GM18505 (cell line): ENCODE results near the gene TMEM221.

ENCODE experiments used
- ATAC-seq: cut with Tn5 transposase; IDR thresholded peaks from one replicate; pipeline ENCODE4 v1.9.1; 2021; ENCODE audit not compliant: unreplicated experiment
- POLR2A ChIP-seq: IDR thresholded peaks from 4 replicates; pipeline ENCODE4 v1.6.1; 2011; ENCODE audit warnings: borderline replicate concordance; ENCODE audit not compliant: insufficient read depth, insufficient read length; ENCODE audit errors: extremely low read depth

The TMEM221 gene

GRCh38 chr19:17441241-17442021 is 7.0 kb downstream of the TMEM221 start:
- TF ChIP-seq POLR2A, result no peak
- no peak for ATAC-seq

DNA sequence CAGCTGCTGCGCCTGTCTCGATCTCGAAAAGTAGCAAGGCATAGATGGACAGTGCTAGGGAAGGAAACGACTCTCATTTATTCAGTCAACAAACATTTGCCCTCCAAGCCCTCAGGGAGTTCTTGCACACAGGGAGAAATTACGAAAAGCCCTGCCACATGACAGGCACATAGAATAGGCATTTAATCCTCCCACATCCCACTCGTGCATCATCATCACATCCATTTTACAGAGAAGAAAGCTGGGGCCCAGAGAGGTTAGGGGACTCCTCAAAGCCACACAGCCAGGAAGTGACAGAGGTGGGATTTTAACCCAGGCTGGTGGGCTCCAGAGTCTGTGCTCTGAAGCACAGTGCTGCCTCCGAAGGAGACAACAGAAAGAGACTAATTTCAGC is 11.6 kb downstream of the TMEM221 start:
- no peak for TF ChIP-seq POLR2A
- ATAC-seq, result no peak

DNA sequence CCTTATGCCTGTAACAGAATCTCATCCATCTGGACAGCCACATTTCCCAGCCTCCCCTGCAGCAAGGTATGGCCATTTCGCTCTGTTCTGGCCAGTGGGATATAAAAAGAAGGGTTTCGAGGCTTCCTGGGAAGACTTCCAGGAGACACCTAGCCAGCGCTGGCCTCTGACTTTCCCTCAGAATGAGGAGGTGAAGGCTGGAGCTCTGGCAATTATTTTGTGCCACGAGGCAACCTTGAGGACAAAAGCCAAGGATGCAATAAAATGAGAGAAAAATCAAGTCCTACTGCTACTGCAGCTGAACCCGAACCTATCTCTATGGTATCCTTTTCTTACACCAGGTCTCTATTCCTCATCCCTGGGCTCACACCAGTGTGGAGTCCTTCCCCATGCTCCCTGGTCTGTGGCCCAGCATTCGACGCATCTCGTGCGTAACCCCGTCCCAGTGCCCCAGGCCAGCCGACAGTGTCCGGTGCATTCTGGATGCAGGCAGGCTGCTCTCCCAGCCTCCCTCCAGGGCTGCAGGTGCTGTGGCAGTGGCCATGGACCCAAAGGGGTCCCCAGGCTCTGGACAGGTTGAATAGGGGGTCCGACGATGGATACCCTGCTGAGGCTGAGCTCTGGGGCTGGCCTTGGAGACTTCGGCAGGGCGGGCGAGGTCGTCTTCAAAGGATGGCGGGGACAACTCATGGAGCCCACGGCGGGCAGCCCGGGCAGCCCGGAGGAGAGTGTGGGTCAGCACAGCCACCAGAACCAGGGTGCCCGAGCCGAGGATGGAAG is 12.2 kb downstream of the TMEM221 start:
- no peak for TF ChIP-seq POLR2A
- no peak for ATAC-seq

- ATAC-seq, result no peak
- TF ChIP-seq POLR2A, result no peak
Measured at GRCh38 chr19:17435218-17435617, 13.2 kb downstream of the TMEM221 start.

DNA sequence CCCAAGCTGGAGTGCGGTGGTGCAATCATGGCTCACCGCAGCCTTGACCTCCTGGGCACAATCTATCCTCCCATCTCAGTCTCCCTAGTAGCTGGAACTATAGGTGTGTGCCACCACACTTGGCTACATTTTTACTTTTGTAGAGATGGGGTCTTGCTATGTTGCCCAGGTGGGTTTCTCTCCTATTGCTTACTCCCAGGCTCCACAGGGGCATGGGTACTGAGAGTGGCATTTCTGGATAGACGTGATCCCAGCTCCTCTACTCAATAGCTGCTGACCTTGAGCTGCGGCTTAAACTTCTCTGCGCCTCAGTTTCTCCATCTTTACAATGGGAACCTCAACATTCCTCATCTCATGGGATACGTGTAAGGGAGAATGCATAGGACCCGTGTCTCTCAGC is 17.1 kb downstream of the TMEM221 start:
- ATAC-seq, result no peak

GRCh38 chr19:17429641-17430113 is 18.8 kb downstream of the TMEM221 start:
- TF ChIP-seq POLR2A, result no peak
- ATAC-seq, result no peak

More for the DNA sequence above, 17.1 kb downstream of the TMEM221 start:
- TF ChIP-seq POLR2A, result no peak

- no peak for TF ChIP-seq POLR2A
- ATAC-seq, result no peak
Measured at GRCh38 chr19:17424743-17425365, 23.6 kb downstream of the TMEM221 start.

GRCh38 chr19:17423429-17424208 is 24.8 kb downstream of the TMEM221 start:
- TF ChIP-seq POLR2A, result no peak
- no peak for ATAC-seq

- no peak for TF ChIP-seq POLR2A
- no peak for ATAC-seq
Measured at GRCh38 chr19:17421942-17422341, 26.5 kb downstream of the TMEM221 start.

- peak; percentile 20 for ATAC-seq
- no peak for TF ChIP-seq POLR2A
Measured at GRCh38 chr19:17420475-17420924, 28.0 kb downstream of the TMEM221 start.

GRCh38 chr19:17419621-17420474 is 28.6 kb downstream of the TMEM221 start, which contains the start of gene MVB12A:
TSS of gene MVB12A (plus strand) at chr19:17420047. CDS start at chr19:17420136, 89 bp downstream.
- TF ChIP-seq POLR2A, result peak; percentile 38
- ATAC-seq, result peak; percentile 91

- ATAC-seq, result no peak
- TF ChIP-seq POLR2A, result no peak
Measured at GRCh38 chr19:17419154-17419620, 29.3 kb downstream of the TMEM221 start.
